GM20431 (cell line): ENCODE measurements around the gene LDLRAD4.

Experiments used
- in situ Hi-C: fragments of 300-500 bp; cut with MseI, MboI; formaldehyde crosslinking; loops from one replicate; pipeline ENCODE4 v1.15.0; 2020; ENCODE audit warnings: low sequenced_read_pairs; ENCODE audit not compliant: unreplicated experiment

LDLRAD4 gene

GRCh38 chr18:13393338-13393737, 174.8 kb downstream of the LDLRAD4 start:
- in situ Hi-C loops = no loop called here

GRCh38 chr18:13394801-13395200, 176.2 kb downstream of the LDLRAD4 start:
- in situ Hi-C loops = no loop called here

GRCh38 chr18:13395577-13395976, 177.0 kb downstream of the LDLRAD4 start:
- in situ Hi-C loops = no loop called here

- in situ Hi-C loops = no loop called here
These were observed 179.1 kb downstream of the LDLRAD4 start for GRCh38 chr18:13397504-13398163.

- in situ Hi-C loops = no loop called here
These were observed 180.1 kb downstream of the LDLRAD4 start for GRCh38 chr18:13398631-13399030.

GRCh38 chr18:13399511-13399910, 181.0 kb downstream of the LDLRAD4 start:
- in situ Hi-C loops = no loop called here

- in situ Hi-C loops = no loop called here
These were observed 182.2 kb downstream of the LDLRAD4 start for GRCh38 chr18:13400636-13401315.

- in situ Hi-C loops = no loop called here
These were observed 182.8 kb downstream of the LDLRAD4 start for GRCh38 chr18:13401404-13401803.

GRCh38 chr18:13401826-13402225, 183.3 kb downstream of the LDLRAD4 start:
- in situ Hi-C loops = no loop called here

GRCh38 chr18:13403786-13404549, 185.4 kb downstream of the LDLRAD4 start:
- in situ Hi-C loops = no loop called here

GRCh38 chr18:13405305-13406038, 186.9 kb downstream of the LDLRAD4 start:
- in situ Hi-C loops = no loop called here

GRCh38 chr18:13406049-13406615, 187.6 kb downstream of the LDLRAD4 start:
- in situ Hi-C loops = no loop called here

GRCh38 chr18:13406736-13407135, 188.2 kb downstream of the LDLRAD4 start:
- in situ Hi-C loops = no loop called here

- in situ Hi-C loops = no loop called here
These were observed 188.9 kb downstream of the LDLRAD4 start for GRCh38 chr18:13407484-13407883.

- in situ Hi-C loops = no loop called here
These were observed 190.5 kb downstream of the LDLRAD4 start for GRCh38 chr18:13409026-13409425.

- in situ Hi-C loops = no loop called here
These were observed 191.4 kb downstream of the LDLRAD4 start for GRCh38 chr18:13409997-13410396.

- in situ Hi-C loops = no loop called here
These were observed 191.9 kb downstream of the LDLRAD4 start for GRCh38 chr18:13410471-13410870.

GRCh38 chr18:13412017-13412416, 193.5 kb downstream of the LDLRAD4 start:
- in situ Hi-C loops = no loop called here

GRCh38 chr18:13412901-13413300, 194.3 kb downstream of the LDLRAD4 start:
- in situ Hi-C loops = no loop called here

- in situ Hi-C loops = no loop called here
These were observed 195.5 kb downstream of the LDLRAD4 start for GRCh38 chr18:13414102-13414501.
